ENCODE measurements around the gene ZDHHC14.
A peak's percentile ranks its signal among the peaks of the same experiment; 100 is the strongest.
"Not testable (repeated sequence)": the region's sequence is repeated elsewhere in the genome, so short reads cannot be mapped to it uniquely, and the experiment has no call there.

Gene ZDHHC14

DNA sequence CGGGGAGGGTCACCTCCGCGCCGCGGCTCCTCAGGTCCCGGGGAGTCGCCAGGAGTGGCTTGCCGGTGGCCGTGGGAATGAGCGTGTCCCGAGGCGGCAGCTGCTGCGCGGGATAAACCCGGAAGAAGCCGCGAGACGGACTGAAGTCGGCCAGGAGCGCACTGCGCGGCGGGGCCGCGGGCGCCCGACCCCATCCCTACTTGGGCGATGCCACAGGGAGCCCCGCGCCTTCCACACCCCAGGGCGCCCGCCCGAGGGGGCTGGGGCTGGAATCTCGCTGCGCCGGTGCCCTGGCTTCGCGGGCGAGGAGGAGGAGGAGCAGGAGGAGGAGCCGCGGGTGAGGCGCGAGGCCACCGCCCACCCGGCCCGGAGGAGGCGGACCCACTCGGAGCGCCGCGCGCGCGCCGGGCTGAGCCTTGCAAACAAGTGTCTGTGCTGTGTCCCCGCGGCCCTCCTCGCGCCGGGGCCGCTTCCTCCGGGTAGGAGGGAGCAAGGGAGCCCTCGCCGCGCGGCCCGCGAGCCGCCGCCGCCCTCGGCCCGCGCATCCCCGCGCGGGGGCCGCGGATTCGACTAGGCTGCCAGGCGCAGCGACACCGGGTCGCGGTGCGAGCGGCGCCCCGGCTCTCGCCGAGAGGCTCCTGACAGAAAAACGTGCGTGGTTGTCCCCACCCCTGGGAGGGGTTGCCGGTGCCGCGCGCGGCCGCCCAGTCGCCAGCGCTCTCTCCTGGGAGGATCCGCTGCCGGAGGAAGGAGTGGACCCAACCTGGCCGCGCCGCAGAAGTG is at the start of gene ZDHHC14:
TSS of gene ZDHHC14 (plus strand) at position 412 of the 783 bp plus-strand sequence.
- Histone ChIP-seq H3K79me2 (ENCODE audit: control insufficient read depth, insufficient read depth, low read length, unreplicated experiment) (peaks cover 10% of the 10 kb centered on the region), H3K4me3 (ENCODE audit: low read depth, low read length) (peak within 1 kb of the TSS; percentile 85), H3K27me3 (ENCODE audit: insufficient read depth, low read length) (no peaks in the 10 kb centered on the region), H3K27ac (ENCODE audit: low read depth, low read length) (peak within 1 kb of the TSS; percentile 22), H3K4me1 (ENCODE audit: control insufficient read depth, insufficient read depth, low read length, unreplicated experiment) (peaks cover 6% of the 10 kb centered on the region), H3K36me3 (ENCODE audit: insufficient read depth, low read length) (no peaks in the 10 kb centered on the region), H2AFZ (ENCODE audit: low read length, unreplicated experiment) (peak within 1 kb of the TSS; percentile 91)

DNA sequence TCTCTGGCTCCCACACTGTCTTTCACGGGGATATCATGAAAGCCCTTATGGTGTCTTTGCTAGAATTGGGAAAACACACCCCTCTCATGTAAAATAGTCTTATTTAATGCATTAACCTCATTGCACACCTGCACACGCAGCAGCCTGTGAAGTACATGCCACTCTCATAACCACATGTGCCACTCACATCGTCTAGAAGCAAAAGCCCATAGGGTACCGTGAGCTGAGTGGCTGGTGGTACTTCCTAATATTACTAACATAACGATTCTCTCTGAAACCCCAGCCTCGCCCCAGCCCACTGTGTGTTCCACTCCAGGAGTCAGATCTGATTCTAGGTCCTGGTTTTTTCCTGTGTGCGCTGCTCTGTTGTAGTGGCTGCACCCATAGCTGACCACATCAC is 48.2 kb upstream of the ZDHHC14 start:
- H3K27me3 ChIP-seq (ENCODE audit: insufficient read depth, low read length) = peaks cover 34% of the 10 kb centered on the region
- no peaks in the 10 kb centered on the region for H3K36me3 ChIP-seq (ENCODE audit: insufficient read depth, low read length)
- peaks cover 10% of the 10 kb centered on the region for H3K4me1 ChIP-seq (ENCODE audit: control insufficient read depth, insufficient read depth, low read length, unreplicated experiment)
- H2AFZ ChIP-seq (ENCODE audit: low read length, unreplicated experiment) = no peak overlapping the region
- no peak overlapping the region for H3K4me3 ChIP-seq (ENCODE audit: low read depth, low read length)
- H3K79me2 ChIP-seq (ENCODE audit: control insufficient read depth, insufficient read depth, low read length, unreplicated experiment) = no peaks in the 10 kb centered on the region
- H3K27ac ChIP-seq (ENCODE audit: low read depth, low read length) = no peak overlapping the region

- Histone ChIP-seq H3K4me1 (ENCODE audit: control insufficient read depth, insufficient read depth, low read length, unreplicated experiment) (peaks cover 8% of the 10 kb centered on the region), H3K4me3 (ENCODE audit: low read depth, low read length) (no peak overlapping the region), H3K27me3 (ENCODE audit: insufficient read depth, low read length) (peaks cover 41% of the 10 kb centered on the region), H3K79me2 (ENCODE audit: control insufficient read depth, insufficient read depth, low read length, unreplicated experiment) (no peaks in the 10 kb centered on the region), H2AFZ (ENCODE audit: low read length, unreplicated experiment) (no peak overlapping the region), H3K36me3 (ENCODE audit: insufficient read depth, low read length) (no peaks in the 10 kb centered on the region), H3K27ac (ENCODE audit: low read depth, low read length) (no peak overlapping the region)
Measured at GRCh38 chr6:157333537-157333936, 47.5 kb upstream of the ZDHHC14 start.

- Histone ChIP-seq H3K79me2 (ENCODE audit: control insufficient read depth, insufficient read depth, low read length, unreplicated experiment) (no peaks in the 10 kb centered on the region), H3K4me3 (ENCODE audit: low read depth, low read length) (no peak overlapping the region), H2AFZ (ENCODE audit: low read length, unreplicated experiment) (no peak overlapping the region), H3K27me3 (ENCODE audit: insufficient read depth, low read length) (peaks cover 45% of the 10 kb centered on the region), H3K4me1 (ENCODE audit: control insufficient read depth, insufficient read depth, low read length, unreplicated experiment) (peaks cover 6% of the 10 kb centered on the region), H3K27ac (ENCODE audit: low read depth, low read length) (no peak overlapping the region), H3K36me3 (ENCODE audit: insufficient read depth, low read length) (no peaks in the 10 kb centered on the region)
Measured at GRCh38 chr6:157333956-157334355, 47.0 kb upstream of the ZDHHC14 start.

DNA sequence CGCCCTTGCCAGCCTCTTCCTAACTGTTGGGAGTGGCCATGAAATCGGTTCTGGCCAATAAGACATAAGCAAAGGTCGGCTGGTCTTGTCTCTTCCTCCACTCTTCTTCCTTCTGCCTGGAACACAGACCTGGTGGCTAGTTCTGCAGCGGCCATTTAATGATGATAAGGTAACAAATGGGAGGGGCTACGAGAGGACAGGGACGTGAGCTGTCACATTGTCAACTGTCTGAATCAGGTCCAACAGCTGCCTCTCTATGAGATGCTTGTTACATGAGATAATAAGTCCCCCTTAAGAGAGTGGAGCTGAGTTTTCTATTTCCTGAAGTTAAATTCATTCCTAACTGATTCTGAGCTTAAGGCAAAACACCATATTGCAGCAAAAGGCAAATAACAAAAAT is 45.2 kb upstream of the ZDHHC14 start:
- Histone ChIP-seq H3K27ac (ENCODE audit: low read depth, low read length) (no peak overlapping the region), H3K27me3 (ENCODE audit: insufficient read depth, low read length) (peaks cover 52% of the 10 kb centered on the region), H3K4me3 (ENCODE audit: low read depth, low read length) (no peak overlapping the region), H3K4me1 (ENCODE audit: control insufficient read depth, insufficient read depth, low read length, unreplicated experiment) (no peaks in the 10 kb centered on the region), H2AFZ (ENCODE audit: low read length, unreplicated experiment) (no peak overlapping the region), H3K36me3 (ENCODE audit: insufficient read depth, low read length) (no peaks in the 10 kb centered on the region), H3K79me2 (ENCODE audit: control insufficient read depth, insufficient read depth, low read length, unreplicated experiment) (no peaks in the 10 kb centered on the region)

DNA sequence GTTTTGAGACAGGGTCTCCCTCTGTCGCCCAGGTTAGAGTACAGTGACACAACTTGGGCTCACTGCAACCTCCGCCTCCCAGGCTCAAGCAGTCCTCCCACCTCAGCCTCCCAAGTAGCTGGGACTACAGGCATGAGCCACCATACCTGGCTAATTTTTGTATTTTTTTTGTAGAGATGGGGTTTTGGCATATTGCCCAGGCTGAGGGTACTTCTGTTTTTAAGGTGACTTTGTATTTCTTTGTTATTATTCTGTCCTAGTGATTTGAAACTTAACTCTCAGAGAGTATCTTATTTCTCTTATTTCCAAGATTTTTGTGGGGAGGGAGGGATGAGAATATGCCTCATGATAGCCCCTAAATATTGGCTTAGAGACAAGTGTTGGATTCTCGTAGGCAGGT is 43.7 kb upstream of the ZDHHC14 start:
- peaks cover 45% of the 10 kb centered on the region for H3K27me3 ChIP-seq (ENCODE audit: insufficient read depth, low read length)
- H3K4me3 ChIP-seq (ENCODE audit: low read depth, low read length); H3K4me1 ChIP-seq (ENCODE audit: control insufficient read depth, insufficient read depth, low read length, unreplicated experiment); H3K79me2 ChIP-seq (ENCODE audit: control insufficient read depth, insufficient read depth, low read length, unreplicated experiment); H3K36me3 ChIP-seq (ENCODE audit: insufficient read depth, low read length); H2AFZ ChIP-seq (ENCODE audit: low read length, unreplicated experiment); H3K27ac ChIP-seq (ENCODE audit: low read depth, low read length): not testable (repeated sequence)

- H3K27me3 ChIP-seq (ENCODE audit: insufficient read depth, low read length) = peaks cover 41% of the 10 kb centered on the region
- no peaks in the 10 kb centered on the region for H3K79me2 ChIP-seq (ENCODE audit: control insufficient read depth, insufficient read depth, low read length, unreplicated experiment)
- H3K36me3 ChIP-seq (ENCODE audit: insufficient read depth, low read length) = no peaks in the 10 kb centered on the region
- H3K4me3 ChIP-seq (ENCODE audit: low read depth, low read length) = no peak overlapping the region
- no peak overlapping the region for H3K27ac ChIP-seq (ENCODE audit: low read depth, low read length)
- no peak overlapping the region for H2AFZ ChIP-seq (ENCODE audit: low read length, unreplicated experiment)
- no peaks in the 10 kb centered on the region for H3K4me1 ChIP-seq (ENCODE audit: control insufficient read depth, insufficient read depth, low read length, unreplicated experiment)
Measured at GRCh38 chr6:157337751-157338150, 43.2 kb upstream of the ZDHHC14 start.

DNA sequence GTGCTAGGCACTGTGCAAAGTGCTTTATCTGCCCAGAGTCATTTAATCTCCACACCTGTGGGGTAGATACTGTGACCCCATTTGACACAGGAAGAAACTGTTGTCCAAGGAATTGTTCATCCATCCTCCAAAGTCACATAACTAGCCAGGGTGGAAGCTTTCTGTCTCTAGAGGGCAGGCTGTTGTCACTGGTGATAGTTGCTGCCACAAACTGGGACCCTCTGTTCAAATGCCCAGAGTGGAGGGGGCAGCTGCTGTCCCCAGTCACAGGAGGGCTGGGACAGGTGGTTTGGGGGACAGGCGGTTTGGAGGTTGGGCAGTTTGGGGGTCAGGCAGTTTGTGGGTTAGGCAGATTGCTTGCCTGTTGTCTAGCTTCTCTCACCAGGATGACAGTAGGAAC is 41.6 kb upstream of the ZDHHC14 start:
- Histone ChIP-seq H2AFZ (ENCODE audit: low read length, unreplicated experiment) (no peak overlapping the region), H3K4me1 (ENCODE audit: control insufficient read depth, insufficient read depth, low read length, unreplicated experiment) (no peaks in the 10 kb centered on the region), H3K79me2 (ENCODE audit: control insufficient read depth, insufficient read depth, low read length, unreplicated experiment) (no peaks in the 10 kb centered on the region), H3K36me3 (ENCODE audit: insufficient read depth, low read length) (no peaks in the 10 kb centered on the region), H3K27me3 (ENCODE audit: insufficient read depth, low read length) (peaks cover 38% of the 10 kb centered on the region), H3K27ac (ENCODE audit: low read depth, low read length) (no peak overlapping the region), H3K4me3 (ENCODE audit: low read depth, low read length) (no peak overlapping the region)

DNA sequence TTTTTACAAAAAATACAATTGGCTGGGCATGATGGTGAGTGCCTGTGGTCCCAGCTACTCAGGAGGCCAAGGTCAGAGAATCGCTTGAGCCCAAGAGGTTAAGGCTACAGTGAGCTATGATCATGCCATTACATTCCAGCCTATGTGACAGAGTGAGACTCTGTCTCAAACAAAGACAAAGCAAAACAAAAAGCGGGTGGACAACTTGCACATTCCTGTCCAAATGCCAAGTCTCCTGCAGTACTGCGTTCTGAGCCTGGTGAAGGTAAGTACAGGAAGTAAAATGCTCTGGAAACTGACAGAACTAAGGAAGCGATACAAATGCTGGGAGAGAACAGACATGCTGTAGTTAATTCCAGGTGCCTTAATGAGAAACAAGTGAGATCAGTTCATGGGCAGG is 37.3 kb upstream of the ZDHHC14 start:
- Histone ChIP-seq H2AFZ (ENCODE audit: low read length, unreplicated experiment) (no peak overlapping the region), H3K27ac (ENCODE audit: low read depth, low read length) (no peak overlapping the region), H3K4me1 (ENCODE audit: control insufficient read depth, insufficient read depth, low read length, unreplicated experiment) (no peaks in the 10 kb centered on the region), H3K36me3 (ENCODE audit: insufficient read depth, low read length) (no peaks in the 10 kb centered on the region), H3K79me2 (ENCODE audit: control insufficient read depth, insufficient read depth, low read length, unreplicated experiment) (no peaks in the 10 kb centered on the region), H3K27me3 (ENCODE audit: insufficient read depth, low read length) (peaks cover 60% of the 10 kb centered on the region), H3K4me3 (ENCODE audit: low read depth, low read length) (no peak overlapping the region)

DNA sequence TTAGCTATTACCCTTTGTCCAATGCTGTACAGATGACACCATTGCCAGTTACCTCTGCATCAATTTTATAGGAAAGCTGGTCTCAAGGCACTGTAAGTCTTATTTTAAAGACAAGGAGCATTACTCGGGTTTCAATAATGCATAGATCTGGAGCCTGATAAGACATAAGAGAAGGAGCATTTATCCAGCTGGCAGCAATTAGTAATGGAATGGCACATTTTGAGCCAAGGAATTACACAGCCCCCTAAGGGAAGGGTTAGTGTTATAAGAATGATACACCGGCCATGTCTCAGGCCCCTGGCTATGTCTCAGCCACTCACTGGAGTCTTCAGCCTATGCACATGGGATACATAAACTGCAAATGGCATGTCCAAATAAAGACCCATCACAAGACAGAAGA is 34.6 kb upstream of the ZDHHC14 start:
- Histone ChIP-seq H3K27ac (ENCODE audit: low read depth, low read length) (no peak overlapping the region), H2AFZ (ENCODE audit: low read length, unreplicated experiment) (no peak overlapping the region), H3K4me3 (ENCODE audit: low read depth, low read length) (no peak overlapping the region), H3K27me3 (ENCODE audit: insufficient read depth, low read length) (peaks cover 64% of the 10 kb centered on the region), H3K36me3 (ENCODE audit: insufficient read depth, low read length) (no peaks in the 10 kb centered on the region), H3K4me1 (ENCODE audit: control insufficient read depth, insufficient read depth, low read length, unreplicated experiment) (no peaks in the 10 kb centered on the region), H3K79me2 (ENCODE audit: control insufficient read depth, insufficient read depth, low read length, unreplicated experiment) (no peaks in the 10 kb centered on the region)

- H3K36me3 ChIP-seq (ENCODE audit: insufficient read depth, low read length) = no peaks in the 10 kb centered on the region
- no peak overlapping the region for H3K27ac ChIP-seq (ENCODE audit: low read depth, low read length)
- H3K4me1 ChIP-seq (ENCODE audit: control insufficient read depth, insufficient read depth, low read length, unreplicated experiment) = no peaks in the 10 kb centered on the region
- H2AFZ ChIP-seq (ENCODE audit: low read length, unreplicated experiment) = no peak overlapping the region
- H3K79me2 ChIP-seq (ENCODE audit: control insufficient read depth, insufficient read depth, low read length, unreplicated experiment) = no peaks in the 10 kb centered on the region
- H3K4me3 ChIP-seq (ENCODE audit: low read depth, low read length) = no peak overlapping the region
- H3K27me3 ChIP-seq (ENCODE audit: insufficient read depth, low read length) = peaks cover 17% of the 10 kb centered on the region
Measured at GRCh38 chr6:157358287-157358686, 22.7 kb upstream of the ZDHHC14 start.

Data from ACC112 (cell line).